Neural cell (in vitro differentiated cells): ENCODE data around the gene ARL15. TPM values are rescaled to one million over a fixed set of nuclear protein-coding genes. Genes with fewer than 3 reads are reported as not detected.

Experiments
- H2AFZ ChIP-seq: fragments of 200-600, 300-800 bp; sonication (generic), shearing (Covaris generic); 2 replicates; pipeline ENCODE4 v1.6.0; 2014; ENCODE audit warnings: low read depth, mild to moderate bottlenecking, antibody characterized with exemption, low read length, moderate library complexity
- H3F3A ChIP-seq: fragments of 200-600 bp; shearing (Covaris generic); 2 replicates; pipeline ENCODE4 v1.6.1; 2016; ENCODE audit warnings: mild to moderate bottlenecking, moderate library complexity, mixed read lengths, antibody characterized with exemption, low read length; ENCODE audit not compliant: insufficient read depth, poor library complexity, severe bottlenecking
- H3K27ac ChIP-seq: fragments of 200-600, 300-800 bp; sonication (generic), shearing (Covaris generic); 2 replicates; pipeline ENCODE4 v1.5.1; 2014; ENCODE audit warnings: mild to moderate bottlenecking, low read length, moderate library complexity
- H3K27me3 ChIP-seq: fragments of 300-800, 200-600 bp; sonication (generic), shearing (Covaris generic); 2 replicates; pipeline ENCODE4 v1.6.0; 2014; ENCODE audit warnings: mild to moderate bottlenecking, low read depth, low read length, moderate library complexity; ENCODE audit not compliant: insufficient read depth
- H3K36me3 ChIP-seq: fragments of 300-800, 200-600 bp; sonication (generic), shearing (Covaris generic); 2 replicates; pipeline ENCODE4 v1.5.1; 2014; ENCODE audit warnings: mild to moderate bottlenecking, antibody characterized with exemption, low read length, moderate library complexity; ENCODE audit not compliant: insufficient read depth
- H3K4me2 ChIP-seq: fragments of 300-800, 200-600 bp; sonication (generic), shearing (Covaris generic); 2 replicates; pipeline ENCODE4 v1.6.0; 2014; ENCODE audit warnings: mild to moderate bottlenecking, low read length
- H3K4me3 ChIP-seq: fragments of 300-800, 200-600 bp; sonication (generic), shearing (Covaris generic); 2 replicates; pipeline ENCODE4 v1.5.1; 2014; ENCODE audit warnings: mild to moderate bottlenecking, low read length, moderate library complexity
- H3K79me2 ChIP-seq: fragments of 200-600 bp; shearing (Covaris generic); replicated peaks from 2 replicates; pipeline ENCODE4 v1.6.0; 2014; ENCODE audit warnings: mild to moderate bottlenecking, low read length, moderate library complexity; ENCODE audit not compliant: insufficient read depth
- H3K9ac ChIP-seq: fragments of 300-800, 200-600 bp; sonication (generic), shearing (Covaris generic); 2 replicates; pipeline ENCODE4 v1.6.1; 2016; ENCODE audit warnings: mild to moderate bottlenecking, low read length, mixed read lengths
- H3K9me2 ChIP-seq: fragments of 200-600 bp; shearing (Covaris generic); 2 replicates; pipeline ENCODE4 v1.6.1; 2016; ENCODE audit warnings: mild to moderate bottlenecking, low read length, mixed read lengths; ENCODE audit not compliant: insufficient read depth
- H3K9me3 ChIP-seq: fragments of 200-600, 300-800 bp; sonication (generic), shearing (Covaris generic); 2 replicates; pipeline ENCODE4 v1.6.1; 2016; ENCODE audit warnings: mild to moderate bottlenecking, mixed run types, low read length, moderate library complexity, mixed read lengths
- H4K20me1 ChIP-seq: fragments of 200-600 bp; shearing (Covaris generic); 2 replicates; pipeline ENCODE4 v1.6.1; 2016; ENCODE audit warnings: mild to moderate bottlenecking, mixed run types; ENCODE audit not compliant: insufficient read depth
- CTCF ChIP-seq: fragments of 450-650 bp; IDR thresholded peaks from 2 replicates; pipeline ENCODE4 v1.5.1; 2014; ENCODE audit warnings: antibody characterized with exemption, mild to moderate bottlenecking, moderate library complexity; ENCODE audit not compliant: poor library complexity, severe bottlenecking
- EP300 ChIP-seq: fragments of 450-650 bp; conservative IDR thresholded peaks from 2 replicates; pipeline ENCODE4 v1.6.1; 2014; ENCODE audit warnings: antibody characterized with exemption, mild to moderate bottlenecking, moderate library complexity; ENCODE audit not compliant: poor library complexity, severe bottlenecking
- EZH2 ChIP-seq: fragments of 200-600, 300-800 bp; shearing (Covaris generic), sonication (generic); IDR thresholded peaks from 2 replicates; pipeline ENCODE4 v1.6.1; 2014; ENCODE audit warnings: antibody characterized with exemption, low read length, borderline replicate concordance, mild to moderate bottlenecking; ENCODE audit not compliant: insufficient read depth, poor library complexity, severe bottlenecking
- MXI1 ChIP-seq: fragments of 450-650 bp; conservative IDR thresholded peaks from 2 replicates; pipeline ENCODE4 v1.6.1; 2014; ENCODE audit warnings: antibody characterized with exemption, mild to moderate bottlenecking; ENCODE audit not compliant: poor library complexity, severe bottlenecking
- POLR2AphosphoS5 ChIP-seq: IDR thresholded peaks from 2 replicates; pipeline ENCODE4 v1.6.1; 2012
- RAD21 ChIP-seq: fragments of 450-650 bp; conservative IDR thresholded peaks from 2 replicates; pipeline ENCODE4 v1.6.1; 2014; ENCODE audit warnings: antibody characterized with exemption, mild to moderate bottlenecking, moderate library complexity
- REST ChIP-seq: IDR thresholded peaks from 2 replicates; pipeline ENCODE4 v1.6.1; 2012; ENCODE audit warnings: borderline replicate concordance
- SMC3 ChIP-seq: fragments of 450-650 bp; conservative IDR thresholded peaks from 2 replicates; pipeline ENCODE4 v1.6.1; 2014; ENCODE audit warnings: antibody characterized with exemption, mild to moderate bottlenecking, moderate library complexity; ENCODE audit not compliant: poor library complexity
- TAF1 ChIP-seq: IDR thresholded peaks from 2 replicates; pipeline ENCODE4 v1.6.1; 2012; ENCODE audit warnings: low read depth
- polyA plus RNA-seq: library from polyadenylated mRNA; depleted of rRNA; stranded (reverse); fragments of >200 nt; gene quantifications from 2 replicates; pipeline ENCODE4 v1.2.3, GENCODE V29; 2014

The ARL15 gene
- polyA plus RNA-seq, 1 donor from 2014 or later = 51.9 TPM

- Histone ChIP-seq H3K9ac (no peak overlapping the region), H3K9me2 (no peaks in the 10 kb centered on the region), H3K36me3 (no peaks in the 10 kb centered on the region), H3K4me3 (no peak overlapping the region), H3F3A (no peaks in the 10 kb centered on the region), H3K27ac (no peak overlapping the region), H4K20me1 (no peaks in the 10 kb centered on the region), H2AFZ (no peak overlapping the region), H3K9me3 (no peaks in the 10 kb centered on the region), H3K27me3 (no peaks in the 10 kb centered on the region), H3K4me2 (no peak overlapping the region), H3K79me2 (no peaks in the 10 kb centered on the region)
- no peak for TF ChIP-seq TAF1
- TF ChIP-seq EZH2 = no peak
- no peak for TF ChIP-seq MXI1
- TF ChIP-seq POLR2AphosphoS5 = no peak
- no peak for TF ChIP-seq SMC3
- TF ChIP-seq CTCF = no peak
- TF ChIP-seq REST = no peak
- TF ChIP-seq EP300 = no peak
- TF ChIP-seq RAD21 = no peak
Measured at GRCh38 chr5:53987101-53987500, 323.3 kb downstream of the ARL15 start.

GRCh38 chr5:53985796-53986195 lies 324.6 kb downstream of the ARL15 start:
- H3K27me3 ChIP-seq = no peaks in the 10 kb centered on the region
- no peak overlapping the region for H3K27ac ChIP-seq
- no peaks in the 10 kb centered on the region for H3K9me3 ChIP-seq
- no peaks in the 10 kb centered on the region for H3K79me2 ChIP-seq
- no peaks in the 10 kb centered on the region for H3K9me2 ChIP-seq
- H3K4me2 ChIP-seq = no peak overlapping the region
- no peaks in the 10 kb centered on the region for H3K36me3 ChIP-seq
- H3K9ac ChIP-seq = no peak overlapping the region
- H3K4me3 ChIP-seq = no peak overlapping the region
- no peak overlapping the region for H2AFZ ChIP-seq
- H3F3A ChIP-seq = no peaks in the 10 kb centered on the region
- TF ChIP-seq POLR2AphosphoS5 = no peak
- no peak for TF ChIP-seq CTCF
- TF ChIP-seq EP300 = no peak
- TF ChIP-seq MXI1 = no peak
- TF ChIP-seq REST = no peak
- TF ChIP-seq EZH2 = no peak
- no peak for TF ChIP-seq TAF1
- TF ChIP-seq RAD21 = no peak
- no peak for TF ChIP-seq SMC3
- H4K20me1 ChIP-seq = no peaks in the 10 kb centered on the region
